Gastrocnemius medialis (tissue), 4 donors: ENCODE data around the gene FAM98C.

Source experiments
- POLR2A ChIP-seq, 2 donors: fragments of 450-650 bp; IDR thresholded peaks; one replicate each; pipeline ENCODE4 v1.6.1; 2017; ENCODE audit warnings: antibody characterized with exemption in 2 of 2, mild to moderate bottlenecking in 2 of 2, moderate library complexity in 2 of 2
- TF ChIP-seq, protein P1 (sequence below), 5 experiments: fragments of 450-650 bp in 3 of 5; fragments of 200-600 bp in 2 of 5; sonication (generic) in 2 of 5; IDR thresholded peaks in 4 of 5; conservative IDR thresholded peaks in 1 of 5; 1 replicate in 4 of 5; 2 replicates in 1 of 5; pipeline ENCODE4 v1.5.1; 2016 to 2019; ENCODE audit warnings: antibody characterized with exemption in 5 of 5, mild to moderate bottlenecking in 3 of 5, moderate library complexity in 3 of 5

DNA sequence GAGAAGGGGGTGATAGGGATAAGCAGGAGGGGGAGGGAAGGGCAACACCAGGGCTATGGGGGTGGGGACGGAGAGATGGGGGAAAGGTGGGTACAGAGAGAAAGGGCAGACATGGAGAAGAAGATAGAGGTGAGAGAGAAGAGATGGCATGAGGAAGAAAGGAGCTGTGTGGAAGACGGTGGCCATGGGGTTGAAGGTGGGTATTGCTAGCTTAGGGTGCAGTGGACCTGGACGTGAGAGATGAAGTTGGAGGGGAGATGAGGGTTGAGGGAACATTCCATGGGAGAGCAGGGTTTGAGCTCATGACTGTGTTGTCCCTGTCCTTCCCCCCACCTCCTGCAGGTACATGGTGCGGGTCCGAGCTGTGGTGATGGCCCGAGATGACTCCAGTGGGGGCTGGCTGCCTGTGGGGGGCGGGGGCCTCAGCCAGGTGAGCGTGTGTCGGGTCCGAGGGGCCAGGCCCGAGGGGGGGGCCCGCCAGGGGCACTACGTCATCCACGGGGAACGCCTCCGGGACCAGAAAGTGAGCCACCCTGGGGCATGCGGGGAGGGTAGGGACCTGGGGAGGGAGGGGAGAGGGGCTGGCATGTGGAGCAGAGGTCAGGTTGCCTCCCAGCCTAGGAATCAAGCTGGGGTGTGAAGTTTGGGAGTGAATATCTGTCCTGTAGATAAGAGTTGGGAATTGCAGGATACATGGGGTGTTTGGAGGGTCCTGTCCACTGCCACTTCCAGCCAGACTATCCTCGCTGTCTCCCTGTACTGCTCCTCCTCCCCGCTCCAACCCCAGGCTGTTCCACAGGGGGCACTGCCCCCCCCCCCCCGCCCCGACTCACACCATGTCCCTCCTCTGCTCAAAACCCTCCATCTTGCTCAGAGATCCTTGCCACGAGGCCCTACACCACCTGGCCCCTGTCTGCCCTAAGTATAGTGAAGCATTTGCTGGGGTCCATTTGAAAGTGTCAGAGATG lies 12.7 kb upstream of the FAM98C start:
- TF ChIP-seq, protein P1, sequence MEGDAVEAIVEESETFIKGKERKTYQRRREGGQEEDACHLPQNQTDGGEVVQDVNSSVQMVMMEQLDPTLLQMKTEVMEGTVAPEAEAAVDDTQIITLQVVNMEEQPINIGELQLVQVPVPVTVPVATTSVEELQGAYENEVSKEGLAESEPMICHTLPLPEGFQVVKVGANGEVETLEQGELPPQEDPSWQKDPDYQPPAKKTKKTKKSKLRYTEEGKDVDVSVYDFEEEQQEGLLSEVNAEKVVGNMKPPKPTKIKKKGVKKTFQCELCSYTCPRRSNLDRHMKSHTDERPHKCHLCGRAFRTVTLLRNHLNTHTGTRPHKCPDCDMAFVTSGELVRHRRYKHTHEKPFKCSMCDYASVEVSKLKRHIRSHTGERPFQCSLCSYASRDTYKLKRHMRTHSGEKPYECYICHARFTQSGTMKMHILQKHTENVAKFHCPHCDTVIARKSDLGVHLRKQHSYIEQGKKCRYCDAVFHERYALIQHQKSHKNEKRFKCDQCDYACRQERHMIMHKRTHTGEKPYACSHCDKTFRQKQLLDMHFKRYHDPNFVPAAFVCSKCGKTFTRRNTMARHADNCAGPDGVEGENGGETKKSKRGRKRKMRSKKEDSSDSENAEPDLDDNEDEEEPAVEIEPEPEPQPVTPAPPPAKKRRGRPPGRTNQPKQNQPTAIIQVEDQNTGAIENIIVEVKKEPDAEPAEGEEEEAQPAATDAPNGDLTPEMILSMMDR (IDR thresholded peaks at IDR 0.05 in 4 of 5, conservative IDR thresholded peaks at IDR 0.05 in 1 of 5): no peak
- no peak for TF ChIP-seq POLR2A (IDR thresholded peaks at IDR 0.05)
